ENCODE data around the gene KCND3. TPM values are rescaled to one million over a fixed set of nuclear protein-coding genes. Genes with fewer than 3 reads are reported as not detected.

Gene KCND3
- polyA plus RNA-seq, 3 donors, result not detected

- no peak overlapping the region for H3K27ac ChIP-seq (ENCODE audit: low read depth in 1 of 2, low read length in 2 of 2)
- Mint-ChIP-seq H3K36me3 (no peaks in the 10 kb centered on the region), H3K4me1 (no peaks in the 10 kb centered on the region), H3K4me3 (no peak overlapping the region), H3K27ac (no peak overlapping the region), H3K27me3 (ENCODE audit: low read depth in 3 of 3) (peaks cover 4 to 17% (median 10%) of the 10 kb centered on the region in 3 donors), H3K9me3 (peaks cover 0 to 5% (median 3%) of the 10 kb centered on the region in 7 donors)
- no peak overlapping the region for H3K4me2 ChIP-seq (replicated peaks; ENCODE audit: extremely low read depth, low read length, poor library complexity, severe bottlenecking)
- no CpG with 5 or more reads among the region's 1 CpG for WGBS (ENCODE audit: insufficient coverage)
- no peaks in the 10 kb centered on the region for H3K36me3 ChIP-seq (replicated peaks in 1 of 2; ENCODE audit: control insufficient read depth in 1 of 2, insufficient read depth in 2 of 2, low read length in 2 of 2)
- no peaks in the 10 kb centered on the region for H3K27me3 ChIP-seq (ENCODE audit: control insufficient read depth in 2 of 2, insufficient read depth in 2 of 2, low read length in 2 of 2)
- H3K9ac ChIP-seq (ENCODE audit: insufficient read depth, low read length, poor library complexity, severe bottlenecking), result no peak overlapping the region
- no peak overlapping the region for H3K4me3 ChIP-seq (replicated peaks in 1 of 3; ENCODE audit: low read depth in 2 of 3, low read length in 3 of 3)
- TF ChIP-seq CTCF (IDR thresholded peaks at IDR 0.05), result no peak
- no peaks in the 10 kb centered on the region for H3K9me3 ChIP-seq (replicated peaks in 1 of 2; ENCODE audit: control insufficient read depth in 1 of 2, insufficient read depth in 1 of 2, low read length in 2 of 2)
- no peaks in the 10 kb centered on the region for H3K4me1 ChIP-seq (ENCODE audit: control insufficient read depth in 1 of 2, insufficient read depth in 2 of 2, low read length in 2 of 2)
- intact Hi-C loops (cut with micrococcal nuclease), result no loop called here
- no peak for DNase-seq
- H2AFZ ChIP-seq (ENCODE audit: insufficient read depth, low read depth, low read length, poor library complexity, severe bottlenecking), result no peak overlapping the region
- no peaks in the 10 kb centered on the region for H3K79me2 ChIP-seq (ENCODE audit: insufficient read depth, low read length)
- no peaks in the 10 kb centered on the region for H4K20me1 ChIP-seq (ENCODE audit: insufficient read depth, low read length)
These were observed 78.4 kb downstream of the KCND3 start for GRCh38 chr1:111911061-111911460.

GRCh38 chr1:111909030-111909429 lies 80.4 kb downstream of the KCND3 start:
- no peak overlapping the region for H3K4me3 Mint-ChIP-seq
- intact Hi-C loops (cut with micrococcal nuclease), result no loop called here
- H3K79me2 ChIP-seq (ENCODE audit: insufficient read depth, low read length), result no peaks in the 10 kb centered on the region
- DNase-seq, result no peak
- no peaks in the 10 kb centered on the region for H3K4me1 Mint-ChIP-seq
- no peaks in the 10 kb centered on the region for H3K36me3 Mint-ChIP-seq
- no peak for TF ChIP-seq CTCF (IDR thresholded peaks at IDR 0.05)
- H3K4me2 ChIP-seq (replicated peaks; ENCODE audit: extremely low read depth, low read length, poor library complexity, severe bottlenecking), result no peak overlapping the region
- no peaks in the 10 kb centered on the region for H3K9me3 ChIP-seq (replicated peaks in 1 of 2; ENCODE audit: control insufficient read depth in 1 of 2, insufficient read depth in 1 of 2, low read length in 2 of 2)
- H3K9me3 Mint-ChIP-seq, result peaks cover 0 to 4% (median under 1%) of the 10 kb centered on the region in 7 donors
- H4K20me1 ChIP-seq (ENCODE audit: insufficient read depth, low read length), result no peaks in the 10 kb centered on the region
- H2AFZ ChIP-seq (ENCODE audit: insufficient read depth, low read depth, low read length, poor library complexity, severe bottlenecking), result no peak overlapping the region
- peaks cover 8 to 15% (median 13%) of the 10 kb centered on the region in 3 donors for H3K27me3 Mint-ChIP-seq (ENCODE audit: low read depth in 3 of 3)
- H3K36me3 ChIP-seq (replicated peaks in 1 of 2; ENCODE audit: control insufficient read depth in 1 of 2, insufficient read depth in 2 of 2, low read length in 2 of 2), result no peaks in the 10 kb centered on the region
- no peak overlapping the region for H3K9ac ChIP-seq (ENCODE audit: insufficient read depth, low read length, poor library complexity, severe bottlenecking)
- no peak overlapping the region for H3K27ac ChIP-seq (ENCODE audit: low read depth in 1 of 2, low read length in 2 of 2)
- WGBS (ENCODE audit: insufficient coverage), result 98% methylated on average over 4 of the region's 4 CpGs
- H3K27ac Mint-ChIP-seq, result no peak overlapping the region
- H3K4me1 ChIP-seq (ENCODE audit: control insufficient read depth in 1 of 2, insufficient read depth in 2 of 2, low read length in 2 of 2), result no peaks in the 10 kb centered on the region
- H3K27me3 ChIP-seq (ENCODE audit: control insufficient read depth in 2 of 2, insufficient read depth in 2 of 2, low read length in 2 of 2), result no peaks in the 10 kb centered on the region
- no peak overlapping the region for H3K4me3 ChIP-seq (replicated peaks in 1 of 3; ENCODE audit: low read depth in 2 of 3, low read length in 3 of 3)

Data from CD14-positive monocyte (primary cell).